ENCODE results near the gene MRPL54. TPM values are rescaled to one million over a fixed set of nuclear protein-coding genes. Genes with fewer than 3 reads are reported as not detected.
"Not testable (repeated sequence)": the region's sequence is repeated elsewhere in the genome, so short reads cannot be mapped to it uniquely, and the experiment has no call there.

Gene MRPL54
- total RNA-seq, 6 donors from 2014 or later = 16.8 to 83.9 (median 65.5) TPM

GRCh38 chr19:3809881-3810707 lies 47.6 kb downstream of the MRPL54 start:
- peak overlapping the region; percentile 67 to 92 (median 84) for H3K27ac ChIP-seq
- 74 to 79% methylated on average over 9 to 20 of the region's 26 CpGs for WGBS, 2 donors

DNA sequence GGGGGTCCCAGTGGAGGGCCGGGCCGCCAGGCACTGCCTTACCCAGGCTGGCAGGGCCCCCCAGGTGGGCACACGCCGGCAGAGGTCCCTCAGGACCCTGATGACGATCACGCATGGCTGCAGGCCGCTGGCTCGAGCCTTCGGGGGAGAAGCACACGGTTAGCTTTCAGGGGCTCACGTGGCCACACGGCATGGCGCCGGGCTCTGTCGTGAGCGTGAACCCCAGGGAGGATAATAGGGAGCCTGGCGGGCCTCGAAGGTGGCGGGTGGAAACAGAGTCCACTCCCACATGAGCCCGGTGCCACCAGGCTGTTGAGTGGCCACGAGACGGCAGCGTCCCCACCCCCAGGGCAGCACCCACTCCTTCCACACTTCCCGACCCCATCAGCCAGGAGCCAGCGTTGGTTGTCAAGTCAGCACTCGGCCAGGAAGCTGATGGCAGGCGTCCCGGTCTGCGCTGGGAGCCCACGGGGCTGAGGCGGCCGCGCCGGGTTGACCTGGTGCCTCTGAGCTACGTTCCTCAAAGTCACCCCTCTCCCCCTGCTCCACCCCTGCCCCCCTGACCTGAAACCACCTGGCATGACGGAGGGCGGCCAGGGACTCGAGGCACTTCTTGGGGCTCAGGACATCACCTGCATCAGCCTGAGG lies 48.4 kb downstream of the MRPL54 start:
- peaks cover 37 to 67% (median 41%) of the 10 kb centered on the region in 4 donors for H3K4me1 ChIP-seq
- H3K36me3 ChIP-seq = no peaks in the 10 kb centered on the region
- DNase-seq (peak in 1 of 2 donors; percentile 80), ATAC-seq (ENCODE audit: low FRiP score in 2 of 2) (no peak)
- H3K27ac ChIP-seq = peak overlapping the region; percentile 67 to 92 (median 84)
- TF ChIP-seq POLR2A (IDR thresholded peaks at IDR 0.05) (no peak), POLR2AphosphoS5 (IDR thresholded peaks at IDR 0.05) (no peak), CTCF (IDR thresholded peaks at IDR 0.05) (no peak), EP300 (IDR thresholded peaks at IDR 0.05) (no peak)
- H3K4me3 ChIP-seq = no peak overlapping the region
- WGBS, 2 donors = 66 to 76% methylated on average over 7 to 19 of the region's 38 CpGs
- no peaks in the 10 kb centered on the region for H3K27me3 ChIP-seq
- no peaks in the 10 kb centered on the region for H3K9me3 ChIP-seq

More at GRCh38 chr19:3809881-3810707, 47.6 kb downstream of the MRPL54 start:
- no peaks in the 10 kb centered on the region for H3K9me3 ChIP-seq
- H3K27me3 ChIP-seq = no peaks in the 10 kb centered on the region
- ATAC-seq (ENCODE audit: low FRiP score in 2 of 2) (no peak), DNase-seq (peak in 1 of 2 donors; percentile 75)
- peaks cover 37 to 67% (median 41%) of the 10 kb centered on the region in 4 donors for H3K4me1 ChIP-seq
- no peaks in the 10 kb centered on the region for H3K36me3 ChIP-seq
- TF ChIP-seq CTCF (IDR thresholded peaks at IDR 0.05) (no peak), POLR2A (IDR thresholded peaks at IDR 0.05) (no peak), POLR2AphosphoS5 (IDR thresholded peaks at IDR 0.05) (no peak), EP300 (IDR thresholded peaks at IDR 0.05) (no peak)
- H3K4me3 ChIP-seq = no peak overlapping the region

GRCh38 chr19:3813473-3814392 lies 51.3 kb downstream of the MRPL54 start:
- DNase-seq = no peak
- Histone ChIP-seq H3K9me3 (no peaks in the 10 kb centered on the region), H3K27ac (peak overlapping the region; percentile 78 to 92 (median 84)), H3K4me3 (no peak overlapping the region), H3K27me3 (no peaks in the 10 kb centered on the region), H3K4me1 (peaks cover 31 to 50% (median 33%) of the 10 kb centered on the region in 4 donors), H3K36me3 (no peaks in the 10 kb centered on the region)
- TF ChIP-seq POLR2A (IDR thresholded peaks at IDR 0.05) (no peak), CTCF (IDR thresholded peaks at IDR 0.05) (no peak), POLR2AphosphoS5 (IDR thresholded peaks at IDR 0.05) (no peak), EP300 (IDR thresholded peaks at IDR 0.05) (no peak)
- WGBS, 2 donors = 66 to 75% methylated on average over 7 to 21 of the region's 22 CpGs
- no peak for ATAC-seq (ENCODE audit: low FRiP score in 2 of 2)

GRCh38 chr19:3814648-3815047 lies 52.2 kb downstream of the MRPL54 start:
- Histone ChIP-seq H3K4me3 (no peak overlapping the region), H3K4me1 (peaks cover 32 to 49% (median 35%) of the 10 kb centered on the region in 4 donors), H3K36me3 (no peaks in the 10 kb centered on the region), H3K27ac (peak overlapping the region in 2 of 4 donors; percentile 12 to 90), H3K27me3 (no peaks in the 10 kb centered on the region), H3K9me3 (no peaks in the 10 kb centered on the region)
- TF ChIP-seq POLR2A (IDR thresholded peaks at IDR 0.05) = no peak
- TF ChIP-seq CTCF (IDR thresholded peaks at IDR 0.05) = no peak
- TF ChIP-seq EP300 (IDR thresholded peaks at IDR 0.05) = no peak
- no peak for TF ChIP-seq POLR2AphosphoS5 (IDR thresholded peaks at IDR 0.05)
- WGBS, 2 donors = 86 to 92% methylated on average over 4 of the region's 4 CpGs
- DNase-seq (no peak), ATAC-seq (ENCODE audit: low FRiP score in 2 of 2) (no peak)

DNA sequence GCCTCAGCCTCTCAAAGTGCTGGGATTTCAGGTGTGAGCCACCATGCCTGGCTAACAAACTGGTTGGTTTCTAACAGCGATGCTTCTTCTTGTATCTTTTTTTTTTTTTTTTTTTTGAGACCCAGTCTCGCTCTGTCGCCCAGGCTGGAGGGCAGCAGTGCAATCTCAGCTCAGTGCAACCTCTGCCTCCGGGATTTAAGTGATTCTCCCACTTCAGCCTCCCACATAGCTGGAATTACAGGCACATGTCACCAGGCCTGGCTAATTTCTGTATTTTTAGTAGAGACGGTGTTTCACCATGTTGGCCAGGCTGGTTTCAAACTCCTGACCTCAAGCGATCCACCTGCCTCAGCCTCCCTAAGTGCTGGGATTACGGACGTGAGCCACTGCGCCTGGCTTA lies 53.7 kb downstream of the MRPL54 start:
- ATAC-seq (ENCODE audit: low FRiP score in 2 of 2); H3K27me3 ChIP-seq; H3K4me3 ChIP-seq; H3K9me3 ChIP-seq; H3K27ac ChIP-seq; H3K36me3 ChIP-seq; DNase-seq: not testable (repeated sequence)
- H3K4me1 ChIP-seq = peaks cover 30 to 41% (median 33%) of the 10 kb centered on the region in 4 donors
- 92 to 93% methylated on average over 8 to 9 of the region's 9 CpGs for WGBS, 2 donors
